ENCODE measurements around the gene NF2.

Gene NF2

DNA sequence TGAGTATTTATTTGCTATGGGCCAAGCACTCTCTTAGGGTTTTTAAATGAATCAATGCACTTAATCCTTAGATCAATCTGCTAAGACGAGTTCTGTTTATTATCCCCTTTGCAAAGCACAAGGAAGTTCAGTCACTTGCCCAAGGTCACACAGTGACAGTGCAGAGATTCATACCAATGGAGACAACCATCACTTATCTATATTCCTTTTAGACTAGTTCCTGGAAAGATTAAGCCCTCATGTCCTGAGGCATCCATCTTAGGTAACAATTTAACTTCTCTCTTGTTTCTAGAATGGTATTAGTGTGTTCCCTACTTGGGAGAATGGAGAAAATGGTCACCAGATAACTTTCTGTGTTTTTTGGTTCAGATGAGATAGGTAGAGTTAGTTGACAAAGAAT is 28.3 kb downstream of the NF2 start:
- DNase-seq (ENCODE audit: low read depth) = no peak

DNA sequence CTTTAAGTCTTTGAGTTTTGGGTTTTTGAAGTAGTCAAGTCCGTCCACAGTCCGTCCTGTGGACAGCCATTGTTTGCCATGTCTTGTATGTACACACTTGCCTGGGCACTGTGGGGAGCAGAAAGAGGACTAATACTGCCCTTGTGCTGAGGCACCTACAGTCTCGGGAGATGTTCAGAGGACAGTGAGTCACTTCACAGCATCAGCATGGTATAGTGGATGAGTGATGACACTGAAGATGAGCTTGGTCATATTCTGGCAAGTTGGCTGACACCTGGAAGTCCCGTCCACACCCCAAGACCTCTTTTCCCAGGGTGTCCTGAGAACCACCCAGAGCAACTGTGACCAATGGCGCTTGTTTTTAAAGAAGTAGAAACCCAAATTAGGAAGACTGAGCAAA is 29.2 kb downstream of the NF2 start:
- DNase-seq (ENCODE audit: low read depth) = no peak

DNA sequence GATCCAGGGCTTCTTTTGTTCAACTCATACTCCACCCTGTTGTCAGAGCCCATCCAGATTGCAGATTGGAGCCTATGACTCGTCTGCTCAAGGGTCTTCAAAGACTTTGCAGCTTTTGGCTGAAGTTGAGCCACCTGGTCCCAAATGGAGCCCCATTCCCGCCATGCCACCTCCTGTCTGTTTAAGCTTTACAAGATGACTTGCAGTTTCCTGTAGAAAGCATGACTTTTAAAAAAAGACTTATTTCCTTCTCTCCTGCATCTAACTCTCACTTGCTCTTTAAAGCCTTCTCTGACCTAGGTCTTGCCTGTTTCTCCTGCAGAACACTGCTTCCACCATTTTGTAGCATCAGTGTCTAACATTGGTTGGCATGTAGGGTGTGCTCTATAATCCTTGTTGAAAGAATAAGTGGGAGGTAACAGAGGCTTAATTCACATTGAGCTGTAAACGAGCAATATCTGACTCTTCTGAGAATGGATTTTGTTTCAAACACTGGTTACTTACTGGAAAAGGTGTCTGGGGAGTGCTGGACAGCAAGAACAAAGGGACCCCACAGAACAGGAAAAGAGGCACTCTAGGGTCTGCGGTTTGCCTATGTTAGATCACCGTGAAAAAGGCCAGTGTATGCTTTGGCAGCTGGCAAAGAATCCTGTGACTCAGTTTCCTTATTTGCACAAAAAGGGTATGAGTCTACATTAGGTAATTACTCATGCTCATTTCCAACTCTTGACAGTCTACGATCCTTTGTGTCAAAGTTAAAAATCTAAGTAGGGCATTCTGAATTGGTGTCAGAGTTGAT is 30.3 kb downstream of the NF2 start:
- DNase-seq (ENCODE audit: low read depth) = no peak

DNA sequence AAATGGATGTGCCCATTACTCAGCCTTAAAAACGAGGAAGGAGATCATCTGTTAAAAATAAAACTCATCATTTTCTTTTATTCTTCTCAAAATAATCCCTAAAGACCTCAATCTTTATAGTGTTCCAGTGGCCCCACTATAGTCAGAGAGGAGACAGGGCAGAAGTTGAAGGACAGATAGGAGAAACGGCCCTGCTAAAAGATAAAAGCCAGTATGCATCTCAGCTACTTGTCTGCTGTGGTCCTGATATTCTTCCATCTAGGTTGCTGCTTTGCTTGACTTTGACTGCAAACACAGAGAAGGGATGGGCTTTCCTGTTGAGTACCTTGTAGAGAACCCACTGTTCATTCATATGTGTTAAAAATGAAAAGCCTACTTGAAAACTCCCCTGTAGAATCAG is 31.4 kb downstream of the NF2 start:
- DNase-seq (ENCODE audit: low read depth) = no peak

DNA sequence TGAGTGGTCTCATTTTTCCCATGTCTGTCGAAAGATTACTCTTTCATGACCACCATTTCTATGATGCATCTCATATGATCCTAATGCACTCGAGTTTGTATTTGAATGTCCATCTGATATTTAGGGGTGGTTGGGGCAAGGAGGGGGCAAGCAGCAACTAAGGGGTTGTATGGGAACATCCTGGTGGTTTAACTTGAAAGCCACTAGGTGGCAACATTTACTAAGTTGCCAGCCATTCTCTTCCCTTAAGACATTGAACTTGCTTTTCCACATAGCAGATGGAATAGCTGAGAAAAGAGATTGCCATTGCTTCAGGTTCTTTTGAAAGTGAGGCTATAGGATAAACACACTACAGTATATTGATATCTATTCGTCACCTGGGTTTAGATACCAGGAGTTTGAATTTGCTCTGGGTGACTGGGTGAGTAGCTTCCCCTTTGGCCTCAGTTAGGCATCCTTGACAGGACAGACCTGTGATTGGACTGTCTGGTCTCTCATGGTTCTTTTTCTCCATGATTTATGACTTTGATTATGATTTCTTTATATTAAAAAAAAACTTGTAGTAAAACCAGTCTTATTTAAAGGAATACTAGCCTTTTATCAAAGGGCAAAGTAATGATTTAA is 32.4 kb downstream of the NF2 start:
- DNase-seq (ENCODE audit: low read depth) = no peak

DNA sequence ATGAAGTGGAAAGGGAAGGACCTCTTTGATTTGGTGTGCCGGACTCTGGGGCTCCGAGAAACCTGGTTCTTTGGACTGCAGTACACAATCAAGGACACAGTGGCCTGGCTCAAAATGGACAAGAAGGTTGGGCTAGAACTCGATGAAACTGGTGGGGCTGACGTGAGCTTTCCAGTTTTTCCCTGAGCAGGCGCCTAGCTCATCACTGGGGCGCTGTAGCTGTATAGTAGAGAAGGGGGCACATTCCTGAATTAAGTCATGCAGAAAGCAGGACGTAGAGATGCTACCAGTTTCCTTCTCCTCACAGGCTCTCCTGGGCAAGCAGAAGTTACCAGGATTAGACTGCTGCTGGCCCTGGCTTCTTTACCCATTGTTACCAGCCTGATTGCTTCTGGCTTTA is 33.3 kb downstream of the NF2 start:
- no peak for DNase-seq (ENCODE audit: low read depth)

DNA sequence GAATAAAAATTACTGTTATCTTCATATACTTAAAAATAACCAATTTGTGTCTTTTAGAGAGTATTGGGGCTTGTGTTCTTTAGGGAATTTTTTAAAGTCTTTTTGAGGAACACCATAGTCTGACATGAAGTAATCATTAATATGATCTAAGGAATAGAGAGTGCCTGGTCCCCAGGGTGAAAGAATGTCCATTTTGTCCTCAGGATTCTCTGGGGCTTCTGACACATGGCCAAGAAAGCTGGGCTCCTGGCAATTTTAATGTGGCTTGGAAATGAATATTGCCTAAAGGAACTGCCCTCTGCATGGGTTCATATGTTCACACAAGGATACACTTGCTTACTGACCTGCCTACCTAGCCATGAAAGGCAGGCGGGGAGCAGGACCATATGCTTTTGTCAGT is 33.7 kb downstream of the NF2 start:
- DNase-seq (ENCODE audit: low read depth) = no peak

DNA sequence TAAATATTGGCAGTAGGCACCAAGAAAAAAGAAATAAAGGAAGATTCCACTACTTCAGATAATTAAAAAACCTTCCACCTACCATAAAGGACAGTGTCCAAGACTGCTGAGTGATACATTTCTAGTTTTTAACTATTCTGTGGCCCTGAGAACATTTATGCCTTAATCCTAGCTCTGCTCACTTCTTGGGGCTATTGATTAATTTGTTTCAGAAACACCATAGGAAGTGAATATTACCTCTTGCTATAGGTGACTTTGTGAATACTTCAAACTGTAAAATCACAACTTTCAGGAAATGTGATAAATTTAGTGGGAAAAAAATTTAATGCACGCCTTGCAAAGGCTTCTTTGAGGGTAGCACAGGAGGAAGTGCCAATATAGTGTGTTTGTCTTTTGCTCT is 35.2 kb downstream of the NF2 start:
- no peak for DNase-seq (ENCODE audit: low read depth)

DNA sequence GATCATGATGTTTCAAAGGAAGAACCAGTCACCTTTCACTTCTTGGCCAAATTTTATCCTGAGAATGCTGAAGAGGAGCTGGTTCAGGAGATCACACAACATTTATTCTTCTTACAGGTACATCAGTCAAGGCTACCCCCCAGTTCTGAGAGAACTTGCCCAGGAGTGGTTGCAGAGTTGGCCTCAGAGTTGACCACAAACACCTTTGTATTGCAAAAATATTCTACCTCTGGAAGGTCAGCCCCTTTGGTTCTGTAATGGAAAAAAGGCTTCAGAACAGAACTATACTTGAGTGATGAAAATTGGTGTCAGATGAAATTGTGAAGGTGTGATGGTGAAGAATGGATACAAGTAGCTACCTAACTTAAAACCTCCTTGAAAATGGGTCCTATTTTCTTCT is 35.7 kb downstream of the NF2 start:
- no peak for DNase-seq (ENCODE audit: low read depth)

DNA sequence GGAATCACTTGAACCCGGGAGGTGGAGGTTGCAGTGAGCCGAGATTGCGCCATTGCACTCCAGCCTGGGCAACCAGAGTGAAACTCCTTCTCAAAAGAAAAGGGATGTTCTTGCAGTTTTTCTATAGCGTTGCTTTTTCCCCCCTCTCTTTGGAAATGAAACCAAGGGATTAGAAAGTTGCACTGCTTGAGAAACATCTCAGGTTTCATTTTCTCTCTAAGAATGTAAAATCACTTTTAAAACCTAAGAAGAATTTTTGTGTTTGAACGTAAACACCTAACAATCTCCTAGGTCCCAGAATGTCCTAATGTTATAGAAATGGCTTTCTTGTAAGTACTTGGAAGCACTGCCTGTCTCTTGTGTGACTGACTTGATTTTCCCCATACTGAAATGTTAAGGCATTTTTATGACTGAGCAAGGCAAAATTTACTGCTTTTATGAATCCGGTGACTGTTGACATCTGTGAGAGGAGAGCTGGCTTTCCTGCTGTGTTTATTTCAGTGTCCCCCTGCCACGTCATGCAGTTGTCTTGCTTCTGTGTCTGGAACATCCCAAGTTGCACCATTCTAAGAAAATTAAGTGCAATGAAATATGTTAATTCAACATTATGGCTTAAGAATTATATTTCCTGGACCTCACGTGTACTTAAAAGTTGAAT is 37.7 kb downstream of the NF2 start:
- DNase-seq (ENCODE audit: low read depth) = no peak

DNA sequence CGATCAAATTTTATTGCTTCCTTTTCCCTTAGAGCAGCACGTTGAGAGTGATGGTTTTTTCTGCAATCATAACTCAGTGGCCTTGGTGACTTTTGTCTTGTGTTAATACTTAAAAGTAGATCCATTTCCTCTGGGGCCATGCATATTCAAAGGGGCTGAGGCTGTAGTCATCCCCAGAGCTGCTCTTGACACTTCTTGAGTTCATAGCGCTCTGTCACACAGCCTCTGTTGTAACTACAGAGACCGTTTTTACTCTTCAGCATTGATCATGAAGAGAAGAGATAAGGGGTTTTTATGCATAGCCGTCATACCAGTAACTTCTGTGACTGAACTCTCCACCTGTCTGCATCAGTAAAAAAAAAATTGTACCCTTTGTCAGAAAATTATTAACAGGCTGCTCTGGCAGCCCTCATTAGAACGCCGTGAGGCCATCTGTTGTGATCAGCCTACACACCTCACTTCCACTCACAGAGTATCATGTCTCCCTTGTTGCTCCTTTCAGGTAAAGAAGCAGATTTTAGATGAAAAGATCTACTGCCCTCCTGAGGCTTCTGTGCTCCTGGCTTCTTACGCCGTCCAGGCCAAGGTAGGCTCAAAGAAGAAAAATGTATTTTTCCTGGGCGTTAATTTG is 38.4 kb downstream of the NF2 start:
- no peak for DNase-seq (ENCODE audit: low read depth)

DNA sequence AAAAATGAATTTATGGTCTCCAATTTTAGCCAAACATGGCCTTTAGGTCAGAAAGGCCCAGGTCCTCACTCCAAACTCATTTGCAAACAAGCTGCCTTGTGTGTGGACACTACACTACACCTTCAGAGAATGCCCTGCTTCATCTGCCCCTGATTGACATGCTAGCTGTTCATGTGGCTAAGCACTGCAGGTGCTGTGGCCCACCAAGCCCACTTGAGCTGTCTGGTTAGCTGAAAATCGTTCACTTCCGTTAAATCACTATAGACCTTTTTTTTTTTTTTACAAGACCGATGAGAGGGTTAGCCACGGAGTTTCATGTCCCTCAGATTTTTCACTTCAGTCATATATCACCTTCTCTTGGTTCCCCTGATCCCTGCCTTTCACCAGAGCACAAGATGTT is 39.3 kb downstream of the NF2 start:
- no peak for DNase-seq (ENCODE audit: low read depth)

DNA sequence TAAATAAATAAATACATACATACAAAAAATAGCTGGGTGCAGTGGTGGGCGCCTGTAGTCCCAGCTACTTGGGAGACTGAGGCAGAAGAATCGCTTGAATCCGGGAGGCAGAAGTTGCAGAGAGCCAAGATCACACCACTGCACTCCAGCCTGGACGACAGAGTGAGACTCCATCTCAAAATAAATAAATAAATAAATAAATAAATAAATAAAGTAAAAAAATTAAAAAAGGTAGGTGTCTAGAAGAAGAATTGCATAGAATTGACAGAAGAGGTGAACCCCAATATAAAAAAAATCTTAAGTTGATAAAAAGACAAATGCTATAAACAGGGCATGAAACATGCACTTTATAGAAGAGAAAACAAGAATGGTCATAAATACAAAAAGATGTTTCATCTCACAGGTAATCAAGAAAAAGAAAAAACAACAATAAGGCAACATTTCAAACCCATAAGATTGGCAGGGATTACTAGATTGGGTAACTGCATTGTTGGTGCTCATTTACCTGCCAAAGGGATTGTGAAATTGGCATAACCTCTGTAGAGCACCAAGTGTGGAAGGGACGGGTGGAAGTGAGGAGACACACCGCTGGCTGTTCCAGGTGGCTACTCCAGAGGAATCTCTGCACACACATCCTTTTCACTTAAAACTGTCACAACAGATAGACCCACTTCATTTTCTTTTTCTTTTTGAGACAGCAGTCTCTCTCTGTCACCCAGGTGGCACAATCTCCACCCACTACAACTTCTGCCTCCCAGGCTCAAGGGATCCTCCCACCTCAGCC is 44.7 kb downstream of the NF2 start:
- DNase-seq (ENCODE audit: low read depth) = no peak

DNA sequence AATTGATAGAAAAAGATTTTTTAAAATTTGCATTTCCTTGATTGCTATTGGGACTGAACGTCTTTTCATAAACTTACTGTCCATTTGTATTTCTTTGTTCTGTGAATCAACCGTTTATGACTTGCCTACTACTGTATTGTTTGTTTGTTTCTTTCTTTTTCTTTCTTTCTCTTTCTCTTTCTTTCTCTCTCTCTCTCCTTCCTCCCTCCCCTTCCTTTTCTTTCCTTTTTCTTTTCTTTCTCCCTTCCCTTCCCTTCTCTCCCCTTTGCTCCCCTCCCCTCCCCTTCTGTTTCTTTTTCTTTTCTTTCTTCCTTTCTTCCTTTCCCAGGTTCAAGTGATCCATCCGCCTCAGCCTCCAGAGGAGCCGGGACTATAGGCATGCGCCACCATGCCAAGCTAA is 46.9 kb downstream of the NF2 start:
- DNase-seq (ENCODE audit: low read depth) = no peak

DNA sequence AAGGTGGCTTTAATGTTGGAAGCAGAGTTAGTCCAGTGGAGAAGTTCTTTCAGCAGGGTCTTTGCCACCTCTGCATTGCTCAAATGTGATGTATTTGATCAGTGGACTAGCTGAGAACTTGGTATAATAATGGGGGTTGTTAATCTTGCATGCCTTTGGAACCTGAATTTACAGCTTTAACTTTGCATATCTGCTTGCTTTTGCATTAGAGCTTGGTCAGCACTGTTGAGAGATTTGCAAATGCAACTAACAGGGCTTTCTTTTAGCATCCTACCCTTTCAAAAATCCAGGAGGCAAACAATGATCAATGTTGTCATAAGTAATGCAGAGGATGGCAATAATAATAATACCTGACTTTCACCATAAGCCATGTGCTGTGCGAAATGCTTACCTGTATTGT is 48.2 kb downstream of the NF2 start:
- no peak for DNase-seq (ENCODE audit: low read depth)

DNA sequence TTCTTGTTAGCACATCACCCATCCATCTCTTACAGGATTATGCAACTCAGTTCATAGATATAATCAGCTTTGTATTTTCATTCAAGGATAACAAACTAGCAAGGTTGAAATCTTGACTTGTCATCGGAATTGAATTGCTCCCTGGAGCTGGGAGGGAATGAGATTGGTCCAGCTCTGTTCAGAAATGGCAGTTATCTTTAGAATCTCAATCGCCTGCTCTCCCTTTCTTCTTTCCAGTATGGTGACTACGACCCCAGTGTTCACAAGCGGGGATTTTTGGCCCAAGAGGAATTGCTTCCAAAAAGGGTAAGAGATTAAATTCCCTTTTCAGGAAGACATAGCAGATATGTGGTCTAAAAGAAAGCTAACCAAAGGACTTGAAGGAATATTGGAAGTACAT is 51.0 kb downstream of the NF2 start:
- no peak for DNase-seq (ENCODE audit: low read depth)

DNA sequence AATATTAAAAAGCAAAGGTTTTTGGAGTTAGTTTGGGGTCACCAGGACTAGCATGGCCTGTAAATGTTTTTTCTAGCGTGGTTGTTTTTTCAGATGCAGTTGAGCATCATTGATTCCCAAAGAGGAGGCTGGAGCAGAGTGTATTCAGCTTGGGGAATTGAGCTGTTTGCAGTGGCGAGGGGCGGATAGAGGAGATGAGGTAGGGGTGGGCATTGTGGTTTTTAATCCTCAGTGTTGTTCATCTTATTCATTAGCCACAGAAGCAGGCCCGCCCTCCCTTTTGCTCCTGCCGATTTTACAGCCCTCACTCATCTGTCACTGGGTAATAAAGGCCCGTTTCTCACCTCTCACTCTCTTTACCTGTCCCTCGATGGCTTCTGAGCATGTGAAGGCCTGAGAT is 51.4 kb downstream of the NF2 start:
- DNase-seq (ENCODE audit: low read depth) = no peak

DNA sequence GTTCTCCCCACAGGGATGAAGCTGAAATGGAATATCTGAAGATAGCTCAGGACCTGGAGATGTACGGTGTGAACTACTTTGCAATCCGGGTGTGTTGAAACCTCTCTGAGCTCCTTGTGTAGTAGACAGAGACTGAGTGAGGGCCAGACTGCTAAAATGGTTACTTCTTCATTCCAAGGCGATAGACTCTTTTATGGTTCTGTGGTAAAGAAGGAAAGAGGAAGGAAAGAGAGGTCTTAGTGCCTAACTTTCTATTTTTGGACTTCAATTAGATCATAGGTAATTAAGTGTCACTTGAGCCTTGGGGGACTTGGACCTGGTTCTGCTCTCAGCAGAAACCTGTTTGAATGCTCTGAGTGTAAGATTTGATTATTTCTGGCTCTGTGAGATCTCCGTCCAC is 54.7 kb downstream of the NF2 start:
- no peak for DNase-seq (ENCODE audit: low read depth)

DNA sequence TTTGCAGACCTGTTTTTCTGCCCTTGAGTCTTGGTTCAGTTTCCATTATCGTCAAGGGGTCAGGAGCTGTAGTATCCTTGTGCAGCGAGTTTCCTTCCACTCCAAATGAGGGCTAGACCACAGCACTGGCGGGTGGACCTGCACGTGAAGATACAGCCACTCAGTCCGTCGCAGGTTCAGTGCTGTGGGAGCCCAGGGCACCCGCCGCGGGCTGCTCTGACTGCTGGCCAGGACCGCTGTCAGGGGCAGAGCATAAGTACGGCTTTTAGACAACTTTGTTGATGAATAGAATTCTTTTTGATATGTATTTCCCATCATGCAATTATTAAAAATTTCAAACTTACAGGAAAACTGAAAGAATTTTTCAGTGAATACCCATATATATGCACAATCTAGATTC is 56.6 kb downstream of the NF2 start:
- DNase-seq (ENCODE audit: low read depth) = no peak

DNA sequence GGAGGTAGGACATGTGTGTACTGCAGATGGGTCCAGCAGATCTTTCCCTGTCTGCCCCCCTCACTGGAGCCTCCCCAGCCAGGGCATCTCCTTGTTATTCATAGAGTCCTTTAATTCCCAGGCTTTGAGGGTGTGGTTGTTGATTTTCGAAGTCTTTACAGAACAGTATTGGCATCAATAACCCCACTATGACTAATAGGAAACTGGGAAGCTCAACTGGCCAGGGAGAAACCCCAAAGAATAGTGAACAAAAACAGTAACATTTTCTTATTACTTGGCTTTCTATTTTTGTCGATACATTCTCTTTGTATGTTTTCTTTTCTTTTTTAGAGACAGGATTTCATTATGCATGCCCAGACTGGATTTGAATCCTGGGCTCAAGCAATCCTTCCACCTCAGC is 57.9 kb downstream of the NF2 start:
- no peak for DNase-seq (ENCODE audit: low read depth)

DNA sequence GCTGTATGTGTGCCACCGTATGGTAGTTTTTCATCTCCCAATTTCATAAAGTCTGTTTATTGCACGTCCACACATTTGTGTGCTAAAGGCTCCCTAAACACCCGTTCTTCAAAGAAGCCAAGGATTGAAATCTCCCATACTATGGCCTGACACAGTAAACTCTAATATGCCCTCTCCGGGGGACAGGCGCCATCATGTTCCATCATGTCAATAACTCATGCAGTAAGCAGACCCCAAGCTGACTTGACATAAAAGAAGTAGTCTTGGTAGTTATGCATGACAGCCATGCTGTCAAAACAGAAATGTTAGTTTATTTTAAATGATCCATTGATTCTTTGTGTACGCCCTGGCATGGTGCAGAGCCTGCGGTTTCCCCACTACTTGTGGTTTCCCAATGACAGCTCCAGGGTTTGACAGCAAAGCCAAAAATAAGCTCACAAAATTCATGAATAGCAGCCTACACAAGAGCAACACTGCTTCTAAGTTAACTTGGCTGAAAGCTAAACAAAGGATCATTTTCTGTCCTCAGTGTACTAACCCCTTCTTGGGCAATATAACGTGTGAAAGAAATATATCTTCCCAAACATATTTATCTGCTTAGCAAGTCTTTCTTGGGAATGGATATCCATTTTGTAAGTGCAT is 59.9 kb downstream of the NF2 start:
- DNase-seq (ENCODE audit: low read depth) = no peak

DNA sequence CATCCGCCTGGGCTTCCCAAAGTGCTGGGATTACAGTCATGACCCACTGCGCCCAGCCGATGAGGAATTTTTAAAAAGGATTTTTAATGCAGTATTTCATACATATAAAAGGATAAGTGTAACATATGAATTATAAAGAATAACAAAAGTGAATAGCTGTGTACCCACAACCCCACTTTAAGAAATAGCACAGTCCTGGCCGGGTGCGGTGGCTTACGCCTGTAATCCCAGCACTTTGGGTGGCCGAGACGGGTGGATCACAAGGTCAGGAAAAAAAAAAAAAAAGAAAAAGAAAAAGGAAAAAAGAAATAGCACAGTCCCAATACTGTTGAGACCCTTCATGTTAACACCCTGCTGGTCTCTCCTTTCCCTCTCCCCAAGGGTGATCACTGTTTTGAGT is 62.1 kb downstream of the NF2 start:
- no peak for DNase-seq (ENCODE audit: low read depth)

Measured in activated gamma-delta T cell treated with anti-CD3 and anti-CD28 coated beads, Interleukin-2, amount 50 U/mL, for 16 hours (primary cell).